HUES48 (cell line): Measurements from ENCODE around the gene NFRKB.

Experiments used
- H3K27ac ChIP-seq: one replicate; pipeline ENCODE4 v1.7.0; 2013; ENCODE audit warnings: low read depth, low read length, inconsistent platforms
- H3K27me3 ChIP-seq: 2 replicates; pipeline ENCODE4 v1.6.1; 2013; ENCODE audit warnings: mild to moderate bottlenecking, low read length; ENCODE audit not compliant: control insufficient read depth, insufficient read depth
- H3K36me3 ChIP-seq: 2 replicates; pipeline ENCODE4 v1.6.1; 2013; ENCODE audit warnings: low read length; ENCODE audit not compliant: control insufficient read depth, insufficient read depth
- H3K4me1 ChIP-seq: 2 replicates; pipeline ENCODE4 v1.6.1; 2013; ENCODE audit warnings: mild to moderate bottlenecking, low read length; ENCODE audit not compliant: control insufficient read depth, insufficient read depth
- H3K4me3 ChIP-seq: 2 replicates; pipeline ENCODE4 v1.5.1; 2013; ENCODE audit warnings: mild to moderate bottlenecking, low read depth, low read length
- H3K9ac ChIP-seq: 2 replicates; pipeline ENCODE4 v1.6.1; 2013; ENCODE audit warnings: mild to moderate bottlenecking, low read depth, low read length, moderate library complexity
- H3K9me3 ChIP-seq: 2 replicates; pipeline ENCODE4 v1.6.1; 2013; ENCODE audit warnings: low read length; ENCODE audit not compliant: control insufficient read depth, insufficient read depth

Gene NFRKB

GRCh38 chr11:129930743-129931142, 35.4 kb upstream of the NFRKB start:
- H3K27me3 ChIP-seq = no peaks in the 10 kb centered on the region
- no peaks in the 10 kb centered on the region for H3K9me3 ChIP-seq
- H3K27ac ChIP-seq = no peak overlapping the region
- H3K36me3 ChIP-seq = peaks cover 40% of the 10 kb centered on the region
- no peak overlapping the region for H3K4me3 ChIP-seq
- no peak overlapping the region for H3K9ac ChIP-seq
- H3K4me1 ChIP-seq = peaks cover 11% of the 10 kb centered on the region

DNA sequence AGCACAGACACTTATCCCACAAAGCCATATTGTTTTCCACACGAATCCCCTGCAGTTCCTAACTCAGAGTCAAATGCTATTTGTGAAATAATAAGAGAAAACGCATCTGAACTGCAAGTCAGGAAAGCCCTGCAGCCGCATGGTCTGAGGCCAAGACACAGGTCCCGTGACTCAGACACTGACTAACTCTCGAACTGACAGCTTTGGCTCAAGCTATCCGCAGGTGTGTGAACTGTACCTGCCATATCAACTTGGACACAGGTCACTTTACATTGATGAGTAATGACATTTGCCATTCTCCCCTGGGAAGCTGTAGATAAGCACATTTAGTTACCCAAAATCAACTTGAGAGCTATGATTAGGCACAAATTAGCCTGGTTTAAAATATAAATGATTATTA, 34.9 kb upstream of the NFRKB start:
- peaks cover 7% of the 10 kb centered on the region for H3K4me1 ChIP-seq
- H3K27me3 ChIP-seq = no peaks in the 10 kb centered on the region
- peaks cover 40% of the 10 kb centered on the region for H3K36me3 ChIP-seq
- H3K9me3 ChIP-seq = no peaks in the 10 kb centered on the region
- no peak overlapping the region for H3K4me3 ChIP-seq
- H3K27ac ChIP-seq = no peak overlapping the region
- no peak overlapping the region for H3K9ac ChIP-seq

- no peak overlapping the region for H3K4me3 ChIP-seq
- peaks cover 7% of the 10 kb centered on the region for H3K4me1 ChIP-seq
- H3K9me3 ChIP-seq = no peaks in the 10 kb centered on the region
- no peak overlapping the region for H3K9ac ChIP-seq
- no peak overlapping the region for H3K27ac ChIP-seq
- H3K27me3 ChIP-seq = no peaks in the 10 kb centered on the region
- peaks cover 43% of the 10 kb centered on the region for H3K36me3 ChIP-seq
Observed at GRCh38 chr11:129929721-129930120, 34.3 kb upstream of the NFRKB start.

DNA sequence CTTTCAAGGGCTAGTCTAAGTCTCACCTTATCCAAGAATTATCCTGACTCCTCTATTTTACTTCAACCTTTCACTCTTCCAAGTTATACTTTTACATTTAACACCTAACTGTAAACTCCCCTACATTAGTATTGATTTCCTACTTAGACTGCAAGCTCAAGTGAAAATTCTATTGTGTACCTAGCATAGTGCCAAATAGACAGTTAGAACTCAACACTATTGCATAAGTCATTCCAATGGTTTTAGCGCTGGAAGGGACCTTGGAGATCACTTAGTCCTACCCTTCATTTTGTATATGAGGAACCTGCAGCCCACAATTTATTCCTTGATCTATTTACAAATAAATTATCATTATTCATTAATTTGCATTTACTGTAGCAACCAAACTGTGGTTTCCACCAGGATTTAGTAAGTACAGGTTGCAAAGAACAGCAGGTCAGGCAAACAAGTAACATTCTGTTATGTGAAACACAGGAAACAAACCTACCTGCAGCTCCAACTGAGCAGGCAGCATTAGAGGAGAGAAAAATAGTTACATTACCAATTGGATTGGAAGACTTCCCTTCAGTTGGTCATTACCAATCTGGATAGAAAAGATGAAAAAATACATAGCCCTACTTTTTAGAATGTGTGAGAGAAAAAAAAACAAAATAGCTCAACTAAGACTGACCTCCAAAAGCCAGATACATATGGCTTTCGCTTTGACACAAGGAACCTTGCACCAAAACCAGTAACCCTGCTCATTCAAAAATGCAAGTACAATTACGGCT, 33.7 kb upstream of the NFRKB start:
- H3K27ac ChIP-seq = no peak overlapping the region
- H3K4me1 ChIP-seq = peaks cover 7% of the 10 kb centered on the region
- H3K27me3 ChIP-seq = no peaks in the 10 kb centered on the region
- H3K4me3 ChIP-seq = no peak overlapping the region
- H3K9me3 ChIP-seq = no peaks in the 10 kb centered on the region
- H3K36me3 ChIP-seq = peaks cover 48% of the 10 kb centered on the region
- no peak overlapping the region for H3K9ac ChIP-seq

DNA sequence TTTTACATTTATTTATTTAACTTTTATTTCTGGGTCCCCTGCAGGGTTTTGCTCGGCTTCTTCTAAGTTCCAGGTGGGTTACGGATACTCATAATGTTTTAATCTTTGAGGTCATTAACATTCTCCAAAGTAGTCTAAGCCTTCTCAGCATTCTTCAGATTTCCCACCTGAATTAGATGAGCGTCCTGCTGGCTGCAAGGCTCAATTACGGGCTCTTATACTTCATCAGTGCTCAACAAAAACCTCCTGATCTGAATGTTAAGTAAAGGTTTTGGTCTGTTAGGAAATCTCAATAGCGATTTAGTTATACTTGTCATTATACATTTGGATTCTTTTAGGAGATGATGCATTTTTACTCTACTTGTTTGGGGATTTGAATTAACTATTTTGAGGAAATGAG, 27.3 kb upstream of the NFRKB start:
- H3K36me3 ChIP-seq = peaks cover 54% of the 10 kb centered on the region
- H3K4me3 ChIP-seq = no peak overlapping the region
- H3K4me1 ChIP-seq = peaks cover 7% of the 10 kb centered on the region
- H3K9ac ChIP-seq = no peak overlapping the region
- H3K27ac ChIP-seq = no peak overlapping the region
- no peaks in the 10 kb centered on the region for H3K9me3 ChIP-seq
- H3K27me3 ChIP-seq = no peaks in the 10 kb centered on the region

DNA sequence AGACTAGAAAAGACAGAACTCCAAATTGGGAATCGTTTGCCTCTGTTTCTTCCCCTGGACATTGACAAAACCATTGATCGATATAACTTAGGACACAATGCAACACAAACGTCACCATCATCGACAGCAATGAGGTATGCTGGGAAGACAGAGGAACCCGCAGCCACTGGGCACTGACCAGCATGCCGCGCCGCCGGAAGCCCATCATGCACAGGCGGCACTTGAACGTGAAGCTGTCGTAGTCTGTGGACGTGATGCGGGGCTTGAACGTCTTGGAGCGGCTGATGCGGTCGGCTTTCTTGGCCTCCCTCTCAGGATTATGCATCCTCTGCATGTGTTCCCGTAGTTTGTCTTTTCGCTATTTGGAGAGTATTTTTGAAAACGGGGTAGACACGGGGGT, 23.0 kb upstream of the NFRKB start:
- H3K27ac ChIP-seq = no peak overlapping the region
- H3K27me3 ChIP-seq = no peaks in the 10 kb centered on the region
- no peak overlapping the region for H3K9ac ChIP-seq
- no peak overlapping the region for H3K4me3 ChIP-seq
- no peaks in the 10 kb centered on the region for H3K4me1 ChIP-seq
- peaks cover 72% of the 10 kb centered on the region for H3K36me3 ChIP-seq
- H3K9me3 ChIP-seq = no peaks in the 10 kb centered on the region

GRCh38 chr11:129917231-129917630, 21.9 kb upstream of the NFRKB start:
- Histone ChIP-seq H3K27ac (no peak overlapping the region), H3K27me3 (no peaks in the 10 kb centered on the region), H3K4me3 (no peak overlapping the region), H3K36me3 (peaks cover 65% of the 10 kb centered on the region), H3K4me1 (no peaks in the 10 kb centered on the region), H3K9ac (no peak overlapping the region), H3K9me3 (no peaks in the 10 kb centered on the region)

GRCh38 chr11:129911298-129911697, 15.9 kb upstream of the NFRKB start:
- Histone ChIP-seq H3K9me3 (no peaks in the 10 kb centered on the region), H3K9ac (no peak overlapping the region), H3K27ac (no peak overlapping the region), H3K4me3 (no peak overlapping the region), H3K4me1 (no peaks in the 10 kb centered on the region), H3K27me3 (no peaks in the 10 kb centered on the region), H3K36me3 (peaks cover 68% of the 10 kb centered on the region)

- H3K9ac ChIP-seq = no peak overlapping the region
- H3K4me1 ChIP-seq = no peaks in the 10 kb centered on the region
- H3K36me3 ChIP-seq = peaks cover 68% of the 10 kb centered on the region
- H3K27ac ChIP-seq = no peak overlapping the region
- no peaks in the 10 kb centered on the region for H3K9me3 ChIP-seq
- H3K27me3 ChIP-seq = no peaks in the 10 kb centered on the region
- no peak overlapping the region for H3K4me3 ChIP-seq
Observed at GRCh38 chr11:129910360-129910759, 15.0 kb upstream of the NFRKB start.

GRCh38 chr11:129905402-129905801, 10.0 kb upstream of the NFRKB start:
- Histone ChIP-seq H3K9me3 (no peaks in the 10 kb centered on the region), H3K27me3 (no peaks in the 10 kb centered on the region), H3K27ac (no peak overlapping the region), H3K9ac (no peak overlapping the region), H3K36me3 (peaks cover 71% of the 10 kb centered on the region), H3K4me3 (no peak overlapping the region), H3K4me1 (no peaks in the 10 kb centered on the region)

DNA sequence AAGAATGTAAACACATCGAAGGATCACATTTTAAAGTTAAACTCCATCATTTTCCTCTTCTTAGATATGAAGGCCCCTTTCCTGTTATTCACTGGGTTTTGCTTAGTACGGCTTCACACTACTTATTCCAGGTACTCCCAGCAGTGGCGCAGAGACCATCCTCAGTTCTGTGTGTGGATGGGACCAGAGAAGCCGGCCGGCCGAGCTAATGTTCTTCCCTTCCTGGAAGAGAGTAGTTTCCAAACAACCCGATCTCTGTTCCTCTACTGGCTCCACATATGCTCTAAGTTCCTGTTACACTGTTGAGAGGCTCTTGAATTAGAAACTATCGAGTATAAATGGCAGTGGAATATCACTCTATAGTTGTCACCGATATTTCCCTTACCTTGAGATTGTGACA, 684 bp upstream of the NFRKB start:
- Histone ChIP-seq H3K4me1 (peaks cover 10% of the 10 kb centered on the region; the same call in 1 of the 2 replicates), H3K27ac (peak overlapping the region; percentile 59), H3K36me3 (peaks cover 40% of the 10 kb centered on the region), H3K4me3 (peak overlapping the region; percentile 91), H3K9ac (peak overlapping the region; percentile 36; the same call in 1 of the 2 replicates), H3K9me3 (no peaks in the 10 kb centered on the region), H3K27me3 (no peaks in the 10 kb centered on the region)
